ENCODE data around the gene NOL8.
A peak's percentile ranks its signal among the peaks of the same experiment; 100 is the strongest.

Gene NOL8

GRCh38 chr9:92310562-92310961, 14.6 kb downstream of the NOL8 start:
- DNase-seq, result no peak

GRCh38 chr9:92308893-92309292, 16.3 kb downstream of the NOL8 start:
- no peak for DNase-seq

- no peak for DNase-seq
Measured at GRCh38 chr9:92300936-92301335, 24.2 kb downstream of the NOL8 start.

GRCh38 chr9:92299116-92299515, 26.0 kb downstream of the NOL8 start:
- peak; percentile 55 to 76 (median 74) for DNase-seq

GRCh38 chr9:92298036-92298435, 27.1 kb downstream of the NOL8 start:
- no peak for DNase-seq

GRCh38 chr9:92297611-92298010, 27.5 kb downstream of the NOL8 start:
- no peak for DNase-seq

GRCh38 chr9:92295827-92296258, 29.3 kb downstream of the NOL8 start:
- no peak for DNase-seq

- no peak for DNase-seq
Measured at GRCh38 chr9:92295240-92295790, 29.8 kb downstream of the NOL8 start.

GRCh38 chr9:92294297-92294676, 30.9 kb downstream of the NOL8 start:
- DNase-seq, result peak in 2 of 4 experiments; percentile 8 to 25

GRCh38 chr9:92293452-92294296, 31.5 kb downstream of the NOL8 start, which contains the start of gene IARS1:
Gene IARS1 (minus strand): TSS chr9:92293697. CDS start chr9:92289419, 4,278 bp downstream.
- peak; percentile 99 to 100 (median 99) for DNase-seq

GRCh38 chr9:92293075-92293354, 32.1 kb downstream of the NOL8 start:
- no peak for DNase-seq

GRCh38 chr9:92292338-92293074, 32.6 kb downstream of the NOL8 start:
- peak; percentile 33 to 78 (median 51) for DNase-seq

- DNase-seq, result no peak
Measured at GRCh38 chr9:92291577-92291976, 33.6 kb downstream of the NOL8 start.

- DNase-seq, result no peak
Measured at GRCh38 chr9:92290785-92291429, 34.2 kb downstream of the NOL8 start.

GRCh38 chr9:92289708-92290390, 35.3 kb downstream of the NOL8 start:
- DNase-seq, result no peak

- no peak for DNase-seq
Measured at GRCh38 chr9:92279302-92279701, 45.8 kb downstream of the NOL8 start.

GRCh38 chr9:92278110-92278509, 47.0 kb downstream of the NOL8 start:
- no peak for DNase-seq

GRCh38 chr9:92276331-92277032, 48.7 kb downstream of the NOL8 start:
- peak in 3 of 4 experiments; percentile 6 to 26 (median 16) for DNase-seq

GRCh38 chr9:92275541-92275940, 49.6 kb downstream of the NOL8 start:
- DNase-seq, result peak; percentile 7 to 46 (median 29)

- DNase-seq, result peak in 3 of 4 experiments; percentile 13 to 48 (median 42)
Measured at GRCh38 chr9:92270511-92270910, 54.6 kb downstream of the NOL8 start.

- no peak for DNase-seq
Measured at GRCh38 chr9:92266486-92266885, 58.7 kb downstream of the NOL8 start.

GRCh38 chr9:92265154-92265553, 60.0 kb downstream of the NOL8 start:
- peak in 3 of 4 experiments; percentile 11 to 51 (median 43) for DNase-seq

Data from suppressor macrophage (primary cell).